ENCODE results near the gene KHDC1.
"Not testable (repeated sequence)": the region's sequence is repeated elsewhere in the genome, so short reads cannot be mapped to it uniquely, and the experiment has no call there.

KHDC1 gene

DNA sequence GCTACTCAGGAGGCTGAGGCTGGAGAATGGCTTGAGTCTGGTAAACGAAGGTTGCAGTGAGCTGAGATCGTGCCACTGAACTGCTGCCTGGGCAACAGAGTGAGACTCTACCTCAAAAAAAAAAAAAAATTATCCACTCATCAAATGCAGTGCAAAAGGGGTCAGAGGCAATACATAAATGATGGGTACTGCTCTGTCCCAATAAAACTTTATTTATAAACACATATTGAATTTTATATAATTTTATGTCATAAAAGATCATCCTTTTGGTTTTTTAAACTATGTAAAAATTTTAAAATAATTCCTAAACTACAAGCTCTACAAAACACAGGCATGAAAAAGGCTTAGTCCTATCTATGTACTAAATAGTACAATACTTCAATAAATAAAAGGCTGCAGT lies 10.3 kb downstream of the KHDC1 start:
- in situ Hi-C loops (cut with HindIII; ENCODE audit: low sequenced_read_pairs), result no loop called here

DNA sequence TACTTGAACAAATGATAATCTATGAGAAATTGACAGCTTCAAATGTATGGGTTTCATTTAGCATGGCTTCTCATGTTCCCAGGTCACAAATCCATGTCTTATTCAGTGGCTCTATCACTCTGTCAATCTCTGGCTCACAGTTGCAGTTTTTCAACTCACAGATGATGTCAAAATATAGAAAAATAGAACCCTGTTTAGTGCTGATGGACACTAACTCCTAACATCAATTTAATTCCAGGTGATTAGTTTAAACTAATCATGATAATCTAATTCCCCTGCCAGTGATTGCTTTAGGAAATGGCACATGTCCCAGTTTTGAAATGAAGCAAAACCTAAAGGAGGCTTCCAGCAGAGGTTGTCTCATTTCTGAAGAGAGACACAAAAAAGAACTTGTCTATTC lies 13.0 kb downstream of the KHDC1 start:
- in situ Hi-C loops (cut with HindIII; ENCODE audit: low sequenced_read_pairs), result no loop called here

DNA sequence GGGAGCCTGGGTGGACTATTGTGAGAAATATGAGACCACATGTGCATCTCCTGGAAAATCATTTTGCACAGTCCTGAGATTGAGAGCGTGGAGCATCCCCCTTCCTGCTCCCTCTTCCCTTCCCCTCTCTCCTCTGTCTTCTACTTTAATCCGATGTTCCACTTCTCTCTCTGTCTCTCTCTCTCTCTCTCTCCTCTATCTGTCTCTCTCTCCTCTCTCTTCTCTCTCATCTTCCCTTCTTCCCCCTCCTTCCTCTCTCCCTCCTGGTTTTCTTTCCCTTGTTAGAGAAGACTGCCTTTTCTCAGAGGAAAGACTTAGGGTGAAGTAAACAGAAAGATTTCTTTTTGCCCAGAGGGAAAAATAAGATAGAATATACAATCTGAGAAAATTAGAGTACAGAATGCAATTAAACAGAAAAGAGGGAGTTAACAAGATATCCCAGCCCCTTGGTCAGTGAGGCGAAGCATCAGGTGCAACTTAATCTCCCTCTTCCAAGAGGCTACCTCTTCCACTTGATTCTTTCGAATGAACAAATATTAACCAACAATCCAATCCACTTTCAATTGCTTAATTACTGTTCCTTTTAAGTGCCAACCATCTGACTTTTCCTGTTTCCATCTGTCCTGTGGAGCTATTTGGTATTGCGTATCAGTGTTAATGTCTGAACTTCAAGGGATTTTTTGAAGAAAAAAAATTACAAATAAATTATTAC lies 14.6 kb downstream of the KHDC1 start:
- in situ Hi-C loops (cut with HindIII; ENCODE audit: low sequenced_read_pairs), result no loop called here

DNA sequence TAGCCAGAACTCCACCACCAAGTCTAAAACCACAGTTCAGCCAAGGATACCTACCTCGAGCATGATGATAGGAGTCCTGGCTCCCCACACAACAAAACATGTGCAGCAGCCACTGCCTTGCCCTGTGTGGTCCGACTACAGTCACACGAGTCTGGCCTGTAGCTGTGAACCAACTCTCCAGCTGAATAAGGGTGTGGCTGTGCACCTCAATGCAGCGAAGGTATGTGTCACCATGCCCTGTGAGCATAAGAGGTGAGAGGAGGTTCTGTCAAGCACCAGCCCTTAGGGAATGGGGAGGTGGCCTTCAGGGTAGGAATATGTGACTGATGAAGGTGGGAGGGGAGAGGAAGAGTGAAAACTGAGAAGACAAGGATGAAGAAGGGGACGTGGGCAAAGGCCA lies 21.0 kb downstream of the KHDC1 start:
- in situ Hi-C loops (cut with HindIII; ENCODE audit: low sequenced_read_pairs), result no loop called here

DNA sequence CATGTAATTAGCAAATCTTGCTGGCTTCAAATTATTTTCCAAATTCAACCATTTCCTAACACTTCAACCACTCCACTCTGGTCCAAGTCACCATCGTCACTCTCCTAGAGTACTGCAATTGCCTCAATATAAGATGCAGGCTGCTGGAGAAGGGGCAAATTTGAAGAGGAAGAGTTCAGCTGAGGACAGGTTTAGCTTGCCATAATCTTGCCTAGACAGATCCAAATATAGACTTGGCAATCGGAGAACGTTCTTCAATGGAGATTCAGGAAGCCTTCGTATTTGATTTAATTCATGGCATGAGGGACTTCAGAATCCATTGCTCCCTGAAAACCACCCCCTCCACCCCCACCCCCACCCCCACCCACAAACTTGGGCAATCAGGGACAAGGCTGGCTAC lies 22.3 kb downstream of the KHDC1 start:
- in situ Hi-C loops (cut with HindIII; ENCODE audit: low sequenced_read_pairs), result no loop called here

DNA sequence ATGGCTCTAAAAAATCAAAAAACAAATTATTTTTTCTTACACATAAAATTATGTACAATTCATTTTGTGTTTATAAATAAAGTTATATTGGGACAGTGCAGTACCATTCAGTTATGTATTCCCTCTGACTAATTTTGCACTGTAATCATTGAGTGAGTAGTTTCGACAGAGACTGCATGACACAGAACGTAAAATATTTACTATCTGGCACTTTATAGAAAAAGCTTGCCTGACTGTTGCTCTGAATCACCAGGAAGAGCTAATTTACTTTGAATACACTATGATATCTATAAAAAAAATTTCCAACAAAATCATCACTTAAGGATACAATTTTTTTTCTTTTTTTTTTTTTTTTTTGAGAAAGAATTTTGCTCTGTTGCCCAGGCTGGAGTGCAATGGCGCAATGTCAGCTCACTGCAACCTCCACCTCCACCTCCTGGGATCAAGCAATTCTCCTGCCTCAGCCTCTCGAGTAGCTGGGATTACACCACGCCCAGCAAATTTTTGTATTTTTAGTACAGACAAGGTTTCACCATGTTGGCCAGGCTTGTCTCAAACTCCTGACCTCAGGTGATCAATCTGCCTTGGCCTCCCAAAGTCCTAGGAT lies 26.7 kb downstream of the KHDC1 start:
- in situ Hi-C loops (cut with HindIII; ENCODE audit: low sequenced_read_pairs), result no loop called here

DNA sequence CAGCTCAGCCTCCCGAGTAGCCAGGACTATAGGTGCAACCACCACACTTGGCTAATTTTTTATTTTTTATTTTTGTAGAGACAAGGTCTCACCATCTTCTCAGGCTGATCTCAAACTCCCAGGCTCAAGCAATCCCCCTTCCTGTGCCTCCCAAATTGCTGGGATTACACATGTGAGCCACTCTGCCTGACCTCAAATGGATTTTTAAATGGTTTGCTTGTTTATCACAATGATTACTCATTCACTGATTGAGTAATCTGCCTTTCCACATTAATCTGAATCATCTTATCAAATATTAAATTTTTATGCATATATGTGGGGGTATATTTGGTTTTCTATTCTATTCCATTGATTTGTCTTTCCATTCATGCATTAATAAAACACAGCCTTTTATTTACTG lies 28.3 kb downstream of the KHDC1 start:
- in situ Hi-C loops (cut with HindIII; ENCODE audit: low sequenced_read_pairs), result no loop called here

DNA sequence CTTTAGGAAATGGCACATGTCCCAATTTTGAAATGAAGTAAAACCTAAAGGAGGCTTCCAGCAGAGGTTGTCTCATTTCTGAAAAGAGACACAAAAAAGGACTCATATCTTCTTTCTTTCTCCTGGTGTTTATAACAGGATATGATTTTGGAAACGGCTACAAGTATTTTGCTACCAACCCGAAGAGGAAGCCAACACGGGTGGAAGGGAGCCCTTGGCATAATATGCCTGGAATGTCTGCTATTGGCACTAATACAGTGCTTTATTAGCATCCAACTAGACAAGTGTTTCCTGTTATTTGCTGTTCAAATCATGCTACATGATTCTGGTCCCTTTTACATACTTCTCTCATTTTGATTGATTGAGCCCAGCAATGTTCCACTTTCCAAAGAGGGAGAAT lies 29.0 kb downstream of the KHDC1 start:
- in situ Hi-C loops (cut with HindIII; ENCODE audit: low sequenced_read_pairs), result not testable (repeated sequence)

DNA sequence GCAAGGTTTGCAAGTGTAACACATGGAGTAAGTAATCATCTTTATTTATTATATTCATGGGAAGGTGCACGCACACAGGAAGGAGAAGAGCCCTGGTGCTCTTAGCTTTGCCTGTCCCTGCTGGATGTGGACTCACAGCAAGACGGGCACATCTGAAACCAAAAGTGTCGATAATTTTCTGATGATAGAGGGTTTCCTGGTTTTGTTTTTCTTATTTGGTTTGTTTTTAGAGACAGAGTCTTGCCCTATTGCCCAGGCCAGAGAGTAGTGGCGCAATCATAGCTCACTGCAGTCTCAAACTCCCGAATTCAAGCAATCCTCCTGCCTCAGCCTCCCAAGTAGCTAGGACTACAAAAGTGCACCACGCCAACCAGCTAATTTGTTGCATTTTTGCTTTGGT lies 29.9 kb downstream of the KHDC1 start:
- in situ Hi-C loops (cut with HindIII; ENCODE audit: low sequenced_read_pairs), result no loop called here

DNA sequence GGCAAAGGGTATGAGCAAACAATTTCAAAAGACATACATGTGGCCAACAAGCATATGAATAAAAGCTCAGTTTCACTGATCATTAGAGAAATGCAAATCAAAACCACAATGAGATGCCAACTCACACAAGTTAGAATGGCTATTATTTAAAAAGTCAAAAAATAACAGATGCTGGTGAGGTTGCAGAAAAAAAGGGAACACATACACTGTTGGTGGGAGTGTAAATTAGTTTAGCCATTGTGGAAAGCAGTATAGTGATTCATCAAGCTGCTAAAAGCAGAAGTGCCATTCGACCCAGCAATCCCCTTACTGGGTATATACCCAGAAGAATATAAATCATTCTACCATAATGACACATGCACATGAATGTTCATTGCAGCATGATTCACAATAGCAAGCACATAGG lies 31.0 kb downstream of the KHDC1 start:
- in situ Hi-C loops (cut with HindIII; ENCODE audit: low sequenced_read_pairs), result no loop called here

DNA sequence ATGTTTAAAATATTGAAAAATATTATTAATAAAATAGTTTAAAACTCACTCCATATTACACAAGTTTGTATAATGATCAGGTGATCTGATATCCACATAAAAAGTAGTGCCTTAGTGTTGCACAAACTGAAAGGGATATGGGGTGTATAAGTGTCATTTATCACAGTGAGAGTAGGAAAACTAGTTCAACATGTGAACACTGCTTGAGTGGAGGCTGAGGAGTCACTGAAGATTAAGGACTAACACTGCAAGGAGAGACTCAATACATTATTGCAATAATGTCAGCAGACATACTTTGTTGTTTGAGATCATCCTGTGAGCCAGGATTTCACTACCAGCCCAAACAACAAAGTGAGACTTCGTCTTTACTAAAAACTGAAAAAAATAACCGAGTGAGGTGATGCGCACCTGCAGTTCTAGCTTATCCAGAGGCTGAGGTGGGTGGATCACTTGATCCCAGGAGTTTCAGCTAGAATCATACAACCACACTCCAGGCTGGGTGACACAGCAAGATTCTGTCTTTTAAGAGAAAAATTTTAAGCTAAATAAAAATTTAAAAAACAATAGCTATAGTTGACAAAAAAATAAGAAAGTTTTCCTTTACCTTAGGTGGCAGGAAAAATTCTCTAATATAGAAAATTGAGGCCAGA lies 35.3 kb downstream of the KHDC1 start:
- in situ Hi-C loops (cut with HindIII; ENCODE audit: low sequenced_read_pairs), result no loop called here

DNA sequence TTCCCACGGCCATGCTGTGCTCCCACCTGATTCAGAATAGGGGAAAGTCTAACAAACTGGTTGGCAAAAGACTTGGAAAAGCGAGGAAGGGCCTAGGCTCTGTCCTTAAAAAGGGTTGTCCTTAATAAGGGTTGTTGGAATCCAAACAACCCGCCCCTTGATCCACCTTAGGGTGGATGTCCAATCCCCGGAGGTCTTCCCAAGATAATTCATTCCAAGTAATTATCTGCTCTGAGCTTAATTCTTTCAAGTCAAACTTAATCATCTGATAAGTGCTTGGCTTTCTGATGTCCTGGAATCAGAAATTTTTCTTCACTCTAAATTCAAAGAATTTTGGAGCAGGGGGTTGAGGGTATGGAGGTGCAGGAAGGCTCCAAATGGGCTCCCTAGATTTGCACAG lies 37.6 kb downstream of the KHDC1 start, which contains the start of gene KHDC1L:
Gene KHDC1L, minus strand, starts transcription at position 101 of the 400 bp plus-strand sequence. Its CDS starts 88 bp downstream, at position 13.
- in situ Hi-C loops (cut with HindIII; ENCODE audit: low sequenced_read_pairs), result no loop called here

DNA sequence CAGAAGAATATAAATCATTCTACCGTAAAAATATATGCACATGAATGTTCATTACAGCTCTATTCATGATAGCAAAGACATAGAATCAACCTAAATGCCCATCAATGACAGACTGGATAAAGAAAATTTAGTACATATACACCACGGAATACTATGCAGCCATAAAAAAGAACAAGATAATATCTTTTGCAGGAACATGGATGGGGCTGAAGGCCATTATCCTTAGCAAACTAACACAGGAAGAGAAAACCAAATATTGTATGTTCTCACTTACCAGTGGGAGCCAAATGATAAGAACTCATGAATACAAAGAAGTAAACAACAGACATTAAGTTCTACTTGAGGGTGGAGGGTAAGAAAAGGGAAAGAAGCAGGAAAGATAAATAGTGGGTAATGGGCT lies 46.1 kb downstream of the KHDC1 start:
- in situ Hi-C loops (cut with HindIII; ENCODE audit: low sequenced_read_pairs), result no loop called here

DNA sequence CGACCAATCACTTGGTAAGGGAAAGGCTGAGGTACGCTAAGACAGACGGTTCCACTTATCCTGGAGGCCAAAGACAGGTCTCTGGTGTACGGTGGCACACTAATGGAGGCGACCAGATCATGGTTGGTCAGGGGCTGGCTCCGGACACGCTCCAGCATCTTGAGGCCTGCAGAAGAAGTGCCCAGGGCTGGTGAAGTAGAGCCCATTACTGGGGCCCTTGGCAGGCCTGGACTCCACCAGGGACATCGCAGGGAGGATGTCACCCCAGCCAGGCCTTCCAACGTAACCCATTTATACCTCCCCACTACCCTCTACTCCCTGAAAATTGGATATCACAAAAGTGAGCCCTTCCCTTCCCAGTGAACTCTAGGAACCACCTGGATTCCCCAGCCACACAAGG lies 53.9 kb downstream of the KHDC1 start:
- in situ Hi-C loops (cut with HindIII; ENCODE audit: low sequenced_read_pairs), result no loop called here

DNA sequence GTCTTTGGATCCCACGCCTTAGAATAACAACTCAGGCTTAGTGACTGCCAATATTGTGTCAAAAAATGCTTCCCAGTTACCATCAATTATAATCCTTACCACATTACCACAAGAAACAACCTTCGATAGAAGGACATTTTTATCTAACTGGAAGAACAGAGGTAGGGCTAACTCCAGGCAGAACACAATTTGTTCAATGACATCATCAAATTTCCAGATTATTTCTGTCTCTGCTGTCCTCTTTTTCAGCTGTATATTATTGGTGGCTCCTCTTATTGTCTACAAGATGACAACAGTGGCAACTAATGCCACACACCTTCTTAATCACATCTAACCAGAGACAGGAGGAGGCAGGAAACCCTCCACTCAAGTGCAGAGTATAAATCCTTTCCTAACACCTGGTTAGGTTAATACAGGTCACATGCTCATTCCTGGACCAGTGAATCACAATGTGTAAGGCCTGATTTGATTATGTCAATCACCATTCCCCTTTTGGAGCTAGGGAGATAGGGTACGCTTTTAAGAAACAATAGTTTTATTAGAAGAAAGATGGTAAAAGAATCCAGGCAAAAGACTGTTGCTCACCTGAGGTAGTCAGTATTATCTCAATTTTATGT lies 55.7 kb downstream of the KHDC1 start:
- in situ Hi-C loops (cut with HindIII; ENCODE audit: low sequenced_read_pairs), result no loop called here

DNA sequence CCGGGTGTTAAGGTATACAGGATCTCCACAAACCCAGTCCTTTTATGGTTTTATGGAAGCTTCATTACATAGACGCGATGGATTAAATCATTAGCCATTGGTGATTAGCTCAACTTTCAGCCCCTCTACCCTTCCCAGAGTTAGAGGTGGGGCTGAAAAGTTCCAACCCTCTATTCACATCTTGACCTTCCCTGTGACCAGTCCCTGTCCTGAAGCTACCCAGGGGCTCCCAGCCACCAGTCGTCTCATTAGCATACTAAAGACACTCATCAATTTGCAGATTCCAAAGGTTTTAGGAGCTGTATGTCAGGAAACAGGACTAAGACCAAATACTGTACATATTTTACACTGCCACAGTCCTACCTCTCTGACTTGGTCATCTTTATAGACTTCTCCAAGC lies 58.7 kb downstream of the KHDC1 start:
- in situ Hi-C loops (cut with HindIII; ENCODE audit: low sequenced_read_pairs), result no loop called here

DNA sequence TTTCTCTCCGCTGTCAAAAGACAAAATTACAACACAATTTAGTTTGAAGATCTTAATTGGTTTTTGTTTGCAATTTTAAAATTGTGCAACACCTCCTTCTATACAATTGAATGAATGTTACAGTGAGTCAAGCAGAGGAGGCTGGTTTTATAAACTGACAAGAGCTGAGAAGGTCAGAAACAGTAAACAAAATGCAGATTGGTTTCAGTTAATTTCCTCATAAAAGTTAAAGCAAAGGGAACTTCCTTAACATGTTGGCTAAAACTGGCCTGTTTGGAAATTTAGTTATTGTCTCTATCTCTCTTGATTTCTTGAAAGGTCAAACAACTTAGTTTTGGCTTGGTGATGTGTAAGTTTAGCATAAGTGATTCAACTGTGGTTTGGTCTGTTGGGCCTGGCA lies 59.9 kb downstream of the KHDC1 start:
- in situ Hi-C loops (cut with HindIII; ENCODE audit: low sequenced_read_pairs), result no loop called here

DNA sequence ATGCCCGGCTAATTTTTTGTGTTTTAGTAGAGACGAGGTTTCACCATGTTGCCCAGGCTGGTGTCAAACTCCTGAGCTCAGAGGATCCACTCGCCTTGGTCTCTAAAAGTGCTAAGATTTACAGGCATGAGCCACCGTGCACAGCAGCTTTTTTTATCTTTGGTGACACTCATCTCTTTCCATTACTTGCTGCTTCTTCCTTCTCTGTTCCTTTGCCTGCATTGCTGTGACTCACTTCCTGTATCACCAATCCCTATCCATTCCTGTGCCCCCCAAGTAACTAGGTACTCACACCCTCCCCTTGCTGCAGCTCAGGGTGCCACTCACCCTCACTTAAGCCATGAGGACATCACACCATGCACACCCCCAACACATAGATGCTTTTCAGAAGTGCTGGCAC lies 62.3 kb downstream of the KHDC1 start:
- in situ Hi-C loops (cut with HindIII; ENCODE audit: low sequenced_read_pairs), result no loop called here

DNA sequence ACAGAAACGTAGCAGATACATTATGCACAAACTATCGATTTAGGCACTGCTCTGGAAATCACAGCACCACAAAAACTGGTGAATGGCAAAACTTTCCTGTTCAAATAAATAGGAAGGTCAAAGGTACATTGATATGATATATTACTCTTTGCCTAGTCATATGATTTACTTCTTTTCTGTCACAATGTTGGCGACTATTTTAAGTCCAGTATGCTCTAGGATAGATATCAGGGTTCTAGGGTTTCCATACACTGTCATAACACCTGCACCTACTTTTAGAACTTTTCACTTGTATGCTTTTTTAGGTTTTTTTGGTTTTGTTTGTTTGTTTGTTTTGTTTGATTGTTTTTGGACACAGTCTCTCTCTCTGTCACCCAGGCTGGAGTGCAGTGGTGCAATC lies 62.7 kb downstream of the KHDC1 start:
- in situ Hi-C loops (cut with HindIII; ENCODE audit: low sequenced_read_pairs), result no loop called here

DNA sequence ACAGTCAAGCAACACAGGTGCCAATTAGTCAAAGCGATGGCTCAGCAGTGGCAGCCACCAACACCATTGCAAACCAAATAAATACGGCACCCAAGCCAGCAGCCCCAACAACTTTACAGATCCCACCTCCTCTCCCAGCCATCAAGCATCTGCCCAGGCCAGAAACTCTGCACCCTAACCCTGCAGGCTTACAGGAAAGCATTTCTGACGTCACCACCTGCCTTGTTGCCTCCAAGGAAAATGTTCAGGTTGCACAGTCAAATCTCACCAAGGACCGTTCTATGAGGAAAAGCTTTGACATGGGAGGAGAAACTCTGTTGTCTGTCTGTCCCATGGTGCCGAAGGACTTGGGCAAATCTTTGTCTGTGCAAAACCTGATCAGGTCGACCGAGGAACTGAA lies 68.3 kb downstream of the KHDC1 start:
- in situ Hi-C loops (cut with HindIII; ENCODE audit: low sequenced_read_pairs), result no loop called here

DNA sequence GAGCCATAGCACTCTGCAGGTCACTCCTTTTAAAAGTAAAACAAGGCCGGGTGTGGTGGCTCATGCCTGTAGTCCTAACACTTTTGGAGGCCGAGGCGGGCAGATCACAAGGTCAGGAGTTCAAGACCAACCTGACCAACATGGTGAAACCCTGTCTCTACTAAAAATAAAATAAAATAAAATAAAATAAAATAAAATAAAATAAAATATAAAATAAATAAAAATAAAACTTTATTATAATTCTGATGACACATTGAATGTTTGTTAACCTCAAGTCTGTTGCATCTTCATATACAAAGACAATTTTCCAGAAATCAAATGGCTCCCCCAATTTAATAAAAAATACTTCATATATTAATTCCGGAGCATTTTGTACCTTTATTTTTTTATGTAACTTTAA lies 69.7 kb downstream of the KHDC1 start:
- in situ Hi-C loops (cut with HindIII; ENCODE audit: low sequenced_read_pairs), result not testable (repeated sequence)
